Stimulated activated CD4-positive, alpha-beta T cell treated with anti-CD3 and anti-CD28 coated beads, Interleukin-12 subunit alpha, Interleukin-12 subunit beta, amount 100 ng/mL, for 48 hours (primary cell): ENCODE data around the gene TLR7.

Experiments
- DNase-seq, 3 donors: peaks; one replicate each; pipeline ENCODE4 v3.0.0-alpha.2; 2020; ENCODE audit warnings: low read depth in 2 of 3, low spot score in 1 of 3

TLR7 gene

GRCh38 chrX:12866451-12867377 is at the start of gene TLR7:
Gene TLR7, plus strand, starts transcription at chrX:12867072. Its CDS starts 507 bp downstream, at chrX:12867579.
- no peak for DNase-seq

DNA sequence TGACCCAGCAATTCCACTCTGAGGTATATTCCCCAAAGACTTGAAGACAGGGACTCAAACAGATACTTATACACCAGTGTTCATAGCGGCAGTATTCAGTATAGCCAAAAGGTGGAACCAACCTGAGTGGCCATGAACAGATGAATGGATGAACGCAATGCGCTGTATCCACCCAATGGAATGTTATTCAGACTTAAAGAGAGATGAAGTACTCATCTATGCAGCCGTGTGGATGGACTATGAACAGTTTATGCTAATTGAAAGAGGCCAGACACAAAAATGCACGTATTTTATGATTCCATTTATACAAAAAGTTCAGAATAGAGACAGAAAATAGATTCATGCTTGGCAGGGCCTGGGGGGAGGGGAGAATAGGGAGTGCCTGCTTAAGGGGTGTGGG is 49.3 kb upstream of the TLR7 start:
- no peak for DNase-seq

GRCh38 chrX:12819222-12819621 is 47.6 kb upstream of the TLR7 start:
- no peak for DNase-seq

DNA sequence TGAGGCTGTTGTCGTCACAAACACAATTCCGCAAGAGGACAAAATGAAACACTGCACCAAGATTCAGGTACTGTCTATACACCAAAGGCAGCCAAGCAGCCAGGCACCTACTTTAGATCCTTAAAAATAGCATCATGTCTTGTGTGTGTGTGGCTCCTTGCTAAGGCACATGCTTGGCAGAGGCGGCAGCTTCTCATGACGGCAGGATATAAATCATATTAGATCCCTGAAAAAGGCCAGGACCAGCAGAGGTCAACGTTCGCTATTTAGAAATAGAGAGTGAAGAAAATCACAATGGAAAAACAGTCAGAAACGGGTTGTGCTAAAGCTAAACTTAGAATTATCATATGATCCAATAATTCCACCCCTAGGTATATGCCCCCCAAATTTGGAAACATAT is 46.1 kb upstream of the TLR7 start:
- no peak for DNase-seq

- no peak for DNase-seq
Measured at GRCh38 chrX:12824944-12825343, 41.9 kb upstream of the TLR7 start.

- DNase-seq = no peak
Measured at GRCh38 chrX:12825801-12826200, 41.1 kb upstream of the TLR7 start.

DNA sequence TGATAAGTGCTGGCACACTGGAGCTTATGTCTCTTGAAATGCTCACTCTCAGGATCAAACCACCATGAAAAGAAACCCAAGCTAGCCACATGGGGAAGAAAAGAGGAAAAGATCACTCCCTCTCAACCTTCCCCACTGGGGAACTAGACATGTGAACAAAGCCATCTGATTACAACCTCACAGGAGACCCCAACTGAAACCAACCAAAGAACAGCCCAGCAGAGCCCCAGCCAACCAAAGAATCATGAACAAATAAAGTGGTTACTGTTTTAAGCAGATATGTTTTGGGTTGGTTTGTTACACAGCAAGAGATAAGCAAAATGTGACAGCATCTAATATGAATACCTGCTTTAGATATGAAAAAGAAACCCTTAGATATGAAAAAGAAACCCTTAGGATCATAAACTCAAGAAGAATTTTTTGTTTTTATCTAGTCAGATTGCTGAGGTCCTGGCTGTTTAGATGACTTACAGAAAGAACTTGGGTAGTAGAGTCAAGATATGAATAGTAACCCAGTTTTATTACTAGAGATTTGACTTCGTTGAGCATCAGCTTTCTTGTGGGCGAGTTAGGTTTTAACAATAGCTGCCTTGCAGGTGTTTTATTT is 23.7 kb upstream of the TLR7 start:
- no peak for DNase-seq

DNA sequence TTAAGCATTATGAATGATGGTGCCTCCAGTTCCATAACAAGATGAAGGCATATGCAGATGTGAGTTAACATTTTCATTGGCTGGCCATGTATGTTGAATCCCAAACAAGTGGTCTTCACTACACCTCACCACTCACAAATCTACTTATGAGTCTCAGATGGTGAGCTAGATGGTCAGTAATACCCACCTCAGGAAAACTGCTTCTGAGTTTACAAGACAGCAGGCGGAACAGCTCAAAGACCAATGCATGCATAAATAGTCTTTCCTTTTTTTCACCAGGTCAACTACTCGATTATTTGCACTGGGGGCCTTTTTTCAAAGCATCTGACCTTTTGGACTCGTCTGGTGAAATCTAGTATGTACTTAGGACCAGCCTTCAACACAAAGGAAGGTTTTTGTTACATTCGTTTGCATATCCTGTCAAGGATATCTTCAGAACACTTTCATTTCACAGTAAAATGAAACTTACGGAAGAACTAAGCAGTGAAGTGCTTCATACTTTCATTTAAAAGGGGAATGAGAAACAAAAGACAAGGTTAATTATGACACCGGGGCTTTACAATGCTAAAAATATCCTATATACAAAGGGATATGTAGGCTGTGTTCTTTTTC is 23.1 kb upstream of the TLR7 start:
- no peak for DNase-seq

DNA sequence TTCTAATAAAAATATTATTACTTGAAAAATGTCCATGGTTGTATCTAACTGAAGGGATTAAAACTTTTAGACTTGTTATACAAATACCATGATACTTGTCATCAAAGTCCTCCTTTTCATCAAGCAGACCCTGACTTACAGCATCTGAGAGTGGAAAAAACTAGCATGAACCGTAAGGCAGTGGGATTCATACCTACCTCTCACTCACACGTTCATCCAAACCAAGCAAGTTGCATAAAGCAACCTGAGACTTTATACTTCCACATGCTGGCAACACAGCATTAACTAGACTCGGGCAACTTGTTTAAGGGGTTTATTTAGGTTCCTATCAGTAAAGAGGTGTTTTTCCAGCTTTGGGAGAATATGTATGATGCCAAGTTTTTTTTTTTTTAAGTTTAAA is 22.6 kb upstream of the TLR7 start:
- no peak for DNase-seq

DNA sequence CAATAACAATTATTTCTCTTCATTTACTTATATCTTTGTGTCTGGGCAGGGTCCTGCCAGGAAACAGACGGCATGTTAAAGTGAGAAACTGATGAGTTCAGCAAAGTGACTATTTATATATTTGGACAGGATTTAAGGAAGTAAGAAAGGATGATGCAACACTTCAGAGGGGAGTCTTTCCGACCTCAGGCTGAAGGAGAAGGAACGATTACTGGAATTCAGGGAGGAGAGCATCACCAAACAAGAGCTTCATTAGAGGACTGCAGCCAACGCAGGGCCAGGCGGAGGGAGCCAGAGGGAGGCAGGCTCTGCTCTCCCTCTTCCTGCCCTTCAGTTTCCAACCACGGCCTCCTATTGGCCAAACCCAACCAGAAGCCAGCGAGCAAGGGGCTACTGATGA is 1.5 kb upstream of the TLR7 start:
- DNase-seq = no peak

DNA sequence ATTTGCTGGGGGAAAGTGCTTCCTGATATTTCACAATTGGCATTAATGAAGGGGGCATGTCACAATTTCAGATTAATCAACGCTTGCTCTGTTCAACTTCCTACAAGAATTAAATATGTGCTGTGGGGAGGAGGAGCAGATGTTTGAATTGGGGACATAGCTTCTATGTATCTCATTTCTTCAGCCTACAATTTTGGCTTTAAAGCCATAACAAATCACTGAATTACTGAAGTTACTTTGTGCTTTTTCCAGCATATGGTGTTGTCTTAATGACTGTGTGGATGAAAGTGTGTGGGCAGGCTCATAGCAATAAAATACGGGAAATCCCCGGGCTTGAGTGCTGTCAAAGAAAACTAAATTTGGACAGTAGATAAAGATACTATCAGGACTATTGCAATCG is 813 bp downstream of the TLR7 start:
- DNase-seq = no peak

GRCh38 chrX:12868747-12869146 is 1.9 kb downstream of the TLR7 start:
- DNase-seq = no peak

DNA sequence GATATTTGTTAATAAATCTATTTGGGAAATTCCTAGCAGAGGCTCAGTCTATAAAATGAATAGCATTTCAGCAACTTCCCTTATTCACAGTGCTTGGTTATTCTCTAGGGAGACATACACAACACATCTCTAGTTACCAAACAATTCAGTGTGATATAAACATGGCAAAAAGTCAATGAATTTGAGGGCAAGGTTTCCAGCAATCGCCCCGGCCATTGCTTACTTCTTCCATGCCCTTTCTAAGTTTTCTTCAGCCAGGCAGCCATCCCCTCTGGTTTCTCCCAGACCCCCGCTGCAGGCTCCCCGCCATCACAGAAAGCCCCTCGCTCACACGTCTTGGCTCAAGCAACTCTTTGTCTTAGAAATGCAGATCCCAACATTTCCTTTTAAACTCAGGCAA is 4.4 kb downstream of the TLR7 start:
- DNase-seq = no peak

GRCh38 chrX:12872741-12873140 is 5.9 kb downstream of the TLR7 start:
- DNase-seq = no peak

DNA sequence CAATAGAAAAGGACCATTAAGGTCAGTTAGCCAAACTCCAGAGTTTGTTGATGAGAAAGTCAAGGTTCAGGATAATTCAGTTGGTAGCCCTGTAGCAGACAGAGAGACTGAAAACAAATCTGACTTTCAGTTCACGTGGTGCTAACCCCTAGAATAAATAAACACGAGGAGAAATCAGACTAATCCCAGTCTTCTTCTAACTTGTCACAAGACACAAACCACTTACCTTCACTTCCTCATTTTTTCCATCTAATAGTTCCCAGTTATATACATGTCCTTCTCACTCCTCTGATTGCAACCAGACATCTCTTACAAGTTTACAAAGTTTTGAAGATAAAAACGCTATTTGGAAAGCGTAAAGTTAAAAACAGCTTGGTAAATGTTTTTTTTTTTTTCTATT is 7.7 kb downstream of the TLR7 start:
- no peak for DNase-seq

- DNase-seq = no peak
Measured at GRCh38 chrX:12877386-12877785, 10.5 kb downstream of the TLR7 start.

- DNase-seq = no peak
Measured at GRCh38 chrX:12878536-12878935, 11.7 kb downstream of the TLR7 start.

- DNase-seq = no peak
Measured at GRCh38 chrX:12881914-12882313, 15.0 kb downstream of the TLR7 start.

GRCh38 chrX:12885508-12885907 is 18.6 kb downstream of the TLR7 start:
- no peak for DNase-seq

GRCh38 chrX:12886545-12886944 is 19.7 kb downstream of the TLR7 start:
- DNase-seq = no peak

DNA sequence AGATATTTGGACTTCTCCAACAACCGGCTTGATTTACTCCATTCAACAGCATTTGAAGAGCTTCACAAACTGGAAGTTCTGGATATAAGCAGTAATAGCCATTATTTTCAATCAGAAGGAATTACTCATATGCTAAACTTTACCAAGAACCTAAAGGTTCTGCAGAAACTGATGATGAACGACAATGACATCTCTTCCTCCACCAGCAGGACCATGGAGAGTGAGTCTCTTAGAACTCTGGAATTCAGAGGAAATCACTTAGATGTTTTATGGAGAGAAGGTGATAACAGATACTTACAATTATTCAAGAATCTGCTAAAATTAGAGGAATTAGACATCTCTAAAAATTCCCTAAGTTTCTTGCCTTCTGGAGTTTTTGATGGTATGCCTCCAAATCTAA is 20.3 kb downstream of the TLR7 start:
- DNase-seq = no peak

- no peak for DNase-seq
Measured at GRCh38 chrX:12887767-12888166, 20.9 kb downstream of the TLR7 start.
